Measurements from ENCODE around the gene C1orf87. TPM values are rescaled to one million over a fixed set of nuclear protein-coding genes. Genes with fewer than 3 reads are reported as not detected.
"Not testable (repeated sequence)": the region's sequence is repeated elsewhere in the genome, so short reads cannot be mapped to it uniquely, and the experiment has no call there.

Gene C1orf87
- total RNA-seq, 1 experiment from 2014 or later: not detected

DNA sequence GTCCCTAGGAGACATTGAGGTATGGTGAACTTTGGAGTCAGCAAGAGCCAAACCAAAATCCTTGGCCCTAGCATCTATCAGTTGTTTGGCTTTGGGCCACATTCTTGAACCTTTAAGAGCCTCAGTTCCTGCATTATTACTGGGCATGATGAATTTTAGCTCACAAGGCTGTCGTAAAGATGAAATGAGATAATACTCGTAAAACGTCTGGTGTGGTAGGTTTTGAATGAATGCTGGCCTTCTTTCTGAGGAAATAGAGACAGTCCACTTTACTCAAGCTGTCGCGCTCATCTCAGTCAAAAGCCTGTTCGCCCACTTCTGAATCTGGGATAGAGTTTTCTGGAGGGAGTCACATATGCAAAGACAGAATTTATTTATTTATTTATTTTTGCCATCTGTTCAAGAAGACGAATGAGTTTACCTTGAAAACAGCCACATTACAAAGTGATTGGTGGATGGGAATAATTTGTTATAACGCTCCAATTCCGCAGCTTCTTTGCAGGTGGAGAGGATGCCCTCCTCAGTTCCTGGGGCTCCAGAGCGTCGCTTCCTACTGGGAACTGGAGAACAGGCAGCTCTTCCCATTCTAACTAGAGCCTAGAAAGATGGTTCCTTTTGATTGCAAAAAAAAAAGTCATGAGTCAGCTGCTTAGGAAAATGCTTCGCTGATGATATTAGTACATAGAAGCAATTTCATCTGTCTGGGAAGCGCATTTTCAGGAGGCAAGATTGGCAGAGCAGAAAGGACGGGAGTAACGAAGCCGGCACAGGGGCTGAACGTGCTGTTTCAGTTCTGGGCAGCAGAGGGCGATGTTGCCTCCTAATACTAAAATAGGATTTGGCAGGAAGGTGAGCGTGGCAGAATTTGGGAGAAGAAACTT is 97.1 kb downstream of the C1orf87 start:
- DNase-seq (ENCODE audit: low read depth, low spot score): peak; percentile 61
- in situ Hi-C loops (cut with HindIII; ENCODE audit: low pct_unique_long_range_greater_than_20kb, low sequenced_read_pairs): no loop called here

DNA sequence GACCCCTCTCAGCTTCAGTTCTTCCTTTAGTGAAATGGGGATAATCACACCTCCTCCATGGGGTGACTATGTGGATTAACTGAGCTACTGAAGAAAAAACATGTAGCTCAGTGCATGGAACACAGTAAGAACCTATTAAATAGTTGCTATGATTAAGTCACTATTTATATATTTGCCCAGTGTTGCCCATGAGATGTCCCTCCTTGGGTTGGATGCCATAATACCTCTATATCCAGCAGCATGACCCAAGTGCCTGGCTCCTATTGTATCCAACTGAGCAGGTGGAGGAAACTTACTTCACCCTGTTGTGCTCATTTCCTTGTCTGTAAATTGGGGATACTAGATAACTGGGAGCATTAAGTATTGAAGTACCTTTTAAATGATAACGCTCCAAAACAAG is 99.9 kb downstream of the C1orf87 start:
- DNase-seq (ENCODE audit: low read depth, low spot score): no peak
- in situ Hi-C loops (cut with HindIII; ENCODE audit: low pct_unique_long_range_greater_than_20kb, low sequenced_read_pairs): no loop called here

DNA sequence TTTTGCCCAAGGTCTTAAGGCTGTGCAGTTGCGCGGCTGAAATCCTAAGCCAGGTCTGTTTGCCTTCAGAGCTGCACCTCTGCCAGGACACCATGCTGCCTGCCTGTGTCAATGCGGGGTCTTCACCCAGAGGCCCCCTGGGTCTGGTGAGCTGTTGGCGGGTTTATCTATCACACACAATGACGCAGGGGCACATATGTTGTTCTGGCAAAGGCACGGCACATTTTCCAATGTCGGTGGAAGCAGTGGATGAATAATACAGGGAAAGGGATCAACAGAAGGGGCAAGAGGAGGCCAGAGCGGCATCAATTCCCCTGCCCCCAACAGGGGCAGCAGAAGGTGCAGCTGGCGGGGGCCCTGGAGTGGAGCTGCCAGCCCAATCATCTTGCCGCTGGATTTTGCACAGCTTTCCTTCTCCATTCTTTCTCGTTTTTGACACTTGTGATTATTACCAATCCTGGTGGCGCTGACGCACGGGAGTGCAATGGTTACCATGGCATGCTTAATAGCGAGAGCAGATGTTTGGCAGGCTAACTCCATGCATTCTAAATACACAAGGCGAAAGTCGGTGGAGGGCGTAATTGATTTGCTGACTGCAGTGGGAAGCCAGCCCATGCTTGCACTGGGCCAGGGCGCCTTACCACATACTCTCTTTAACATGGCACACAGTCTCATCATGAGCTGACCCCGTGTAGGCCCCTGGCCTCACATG is 101.2 kb downstream of the C1orf87 start:
- in situ Hi-C loops (cut with HindIII; ENCODE audit: low pct_unique_long_range_greater_than_20kb, low sequenced_read_pairs): no loop called here
- no peak for DNase-seq (ENCODE audit: low read depth, low spot score)

DNA sequence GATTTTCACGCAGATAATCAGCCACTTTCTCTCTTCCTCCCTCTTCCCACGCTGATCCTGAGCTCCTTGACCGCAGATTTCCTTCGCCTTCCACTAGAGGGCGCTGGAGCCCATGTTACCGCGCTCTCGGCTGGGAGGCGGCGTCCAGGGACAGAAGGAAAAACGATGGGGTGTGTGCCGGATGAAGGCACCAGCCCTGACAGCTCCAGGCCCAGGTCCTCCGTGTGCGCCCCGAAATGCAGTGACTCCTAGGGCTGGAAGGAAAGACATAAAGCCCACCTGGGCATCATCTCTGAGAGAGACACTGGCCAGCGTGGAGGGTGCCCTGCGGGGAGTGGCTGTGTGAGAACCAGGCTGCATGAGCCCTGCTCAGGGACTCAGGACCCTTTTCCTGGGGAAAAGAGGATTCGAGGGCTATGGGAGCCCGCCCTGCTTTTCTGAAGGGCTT is 102.1 kb downstream of the C1orf87 start:
- peak; percentile 64 for DNase-seq (ENCODE audit: low read depth, low spot score)
- in situ Hi-C loops (cut with HindIII; ENCODE audit: low pct_unique_long_range_greater_than_20kb, low sequenced_read_pairs): no loop called here

DNA sequence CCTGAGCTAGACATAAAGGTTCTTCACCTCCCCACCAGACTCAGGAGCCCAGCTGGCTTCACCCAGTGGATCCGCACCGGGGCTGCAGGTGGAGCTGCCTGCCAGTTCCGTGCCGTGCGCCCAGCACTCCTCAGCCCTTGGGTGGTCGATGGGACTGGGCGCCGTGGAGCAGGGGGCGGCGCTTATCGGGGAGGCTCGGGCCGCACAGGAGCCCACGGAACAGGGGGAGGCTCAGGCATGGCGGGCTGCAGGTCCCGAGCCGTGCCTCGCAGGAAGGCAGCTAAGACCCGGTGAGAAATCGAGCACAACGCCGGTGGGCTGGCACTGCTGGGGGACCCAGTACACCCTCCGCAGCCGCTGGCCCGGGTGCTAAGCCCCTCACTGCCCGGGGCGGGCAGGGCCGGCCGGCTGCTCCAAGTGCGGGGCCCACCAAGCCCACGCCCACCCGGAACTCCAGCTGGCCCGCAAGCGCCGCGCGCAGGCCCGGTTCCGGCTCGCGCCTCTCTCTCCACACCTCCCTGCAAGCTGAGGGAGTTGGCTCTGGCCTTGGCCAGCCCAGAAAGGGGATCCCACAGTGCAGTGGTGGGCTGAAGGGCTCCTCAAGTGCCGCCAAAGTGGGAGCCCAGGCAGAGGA is 103.9 kb downstream of the C1orf87 start:
- DNase-seq (ENCODE audit: low read depth, low spot score); in situ Hi-C loops (cut with HindIII; ENCODE audit: low pct_unique_long_range_greater_than_20kb, low sequenced_read_pairs): not testable (repeated sequence)

DNA sequence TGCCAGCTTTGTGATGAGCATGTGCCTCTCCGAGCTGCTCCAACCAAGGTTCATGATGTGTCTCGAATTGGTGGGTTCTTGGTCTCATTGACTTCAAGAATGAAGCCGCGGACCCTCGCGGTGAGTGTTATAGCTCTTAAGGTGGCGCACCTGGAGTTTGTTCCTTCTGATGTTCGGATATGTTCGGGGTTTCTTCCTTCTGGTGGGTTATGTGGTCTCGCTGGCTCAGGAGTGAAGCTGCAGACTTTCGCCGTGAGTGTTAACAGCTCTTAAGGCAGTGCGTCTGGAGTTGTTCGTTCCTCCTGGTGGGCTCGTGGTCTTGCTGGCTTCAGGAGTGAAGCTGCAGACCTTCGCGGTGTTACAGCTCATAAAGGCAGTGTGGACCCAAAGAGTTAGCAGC is 104.8 kb downstream of the C1orf87 start:
- in situ Hi-C loops (cut with HindIII; ENCODE audit: low pct_unique_long_range_greater_than_20kb, low sequenced_read_pairs); DNase-seq (ENCODE audit: low read depth, low spot score): not testable (repeated sequence)

DNA sequence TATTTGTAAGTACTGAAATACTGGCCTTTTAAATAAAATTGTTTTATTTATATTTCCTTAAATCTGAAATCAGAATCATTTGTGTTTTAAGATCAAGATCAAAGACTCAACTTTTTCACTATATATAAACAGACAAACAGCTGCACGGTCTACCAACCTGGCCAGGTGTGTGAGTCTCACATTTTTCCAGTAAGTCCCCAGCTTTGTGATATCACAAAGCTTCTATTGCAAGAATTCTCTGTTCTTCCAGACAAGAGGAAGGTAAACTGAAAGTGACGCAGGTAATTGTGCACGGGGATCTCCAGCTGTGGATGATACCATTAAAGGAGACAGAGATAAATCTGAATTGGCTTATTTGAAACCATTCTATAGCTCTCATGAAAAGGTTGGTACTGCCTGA is 105.8 kb downstream of the C1orf87 start:
- in situ Hi-C loops (cut with HindIII; ENCODE audit: low pct_unique_long_range_greater_than_20kb, low sequenced_read_pairs): no loop called here
- DNase-seq (ENCODE audit: low read depth, low spot score): no peak

DNA sequence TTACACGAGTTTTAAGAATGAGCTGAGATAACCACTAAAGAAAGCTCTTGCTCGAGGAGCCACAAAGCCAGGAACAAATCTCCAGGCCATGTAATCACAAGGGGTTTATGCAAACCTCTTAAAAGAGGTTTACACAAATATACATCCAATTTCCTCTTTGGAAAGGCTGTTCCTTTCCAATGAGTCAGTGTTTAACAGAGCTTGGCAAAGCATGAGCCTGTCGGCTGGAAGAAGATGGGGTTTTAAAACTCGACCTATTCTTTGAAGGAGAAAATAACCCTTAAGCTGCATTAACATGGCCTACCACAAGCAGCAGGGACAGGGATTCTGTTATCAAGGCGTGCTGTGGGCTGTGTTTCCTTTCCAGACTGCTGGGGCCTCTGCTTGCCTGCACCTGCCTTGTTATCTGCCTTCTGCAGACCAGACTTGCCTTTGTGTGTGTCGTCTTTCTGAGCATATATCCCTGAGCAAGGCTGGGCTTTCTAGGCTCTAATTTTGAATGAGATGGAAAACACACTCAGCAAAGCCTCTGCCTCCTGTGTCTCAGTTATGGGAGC is 106.4 kb downstream of the C1orf87 start:
- DNase-seq (ENCODE audit: low read depth, low spot score): no peak
- in situ Hi-C loops (cut with HindIII; ENCODE audit: low pct_unique_long_range_greater_than_20kb, low sequenced_read_pairs): no loop called here

DNA sequence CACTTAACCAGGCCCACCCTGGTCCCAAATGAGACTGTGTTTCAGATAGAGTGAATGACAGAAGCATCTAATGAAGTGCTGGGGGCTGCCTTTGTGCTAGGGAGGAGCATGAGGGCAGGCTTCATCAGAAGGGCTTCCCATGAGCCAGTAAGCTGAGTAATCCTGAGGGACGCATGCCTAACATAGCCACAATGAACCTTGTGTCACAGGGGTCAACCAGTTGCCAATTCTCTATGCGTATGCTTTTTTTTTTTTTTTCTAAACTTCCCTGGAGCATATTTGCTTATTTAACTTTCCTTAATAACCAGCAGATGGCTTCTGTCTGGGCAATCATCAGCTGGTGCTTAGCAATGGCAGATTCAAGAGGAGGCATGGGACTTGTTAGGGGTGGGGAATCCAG is 121.5 kb downstream of the C1orf87 start:
- in situ Hi-C loops (cut with HindIII; ENCODE audit: low pct_unique_long_range_greater_than_20kb, low sequenced_read_pairs): no loop called here

DNA sequence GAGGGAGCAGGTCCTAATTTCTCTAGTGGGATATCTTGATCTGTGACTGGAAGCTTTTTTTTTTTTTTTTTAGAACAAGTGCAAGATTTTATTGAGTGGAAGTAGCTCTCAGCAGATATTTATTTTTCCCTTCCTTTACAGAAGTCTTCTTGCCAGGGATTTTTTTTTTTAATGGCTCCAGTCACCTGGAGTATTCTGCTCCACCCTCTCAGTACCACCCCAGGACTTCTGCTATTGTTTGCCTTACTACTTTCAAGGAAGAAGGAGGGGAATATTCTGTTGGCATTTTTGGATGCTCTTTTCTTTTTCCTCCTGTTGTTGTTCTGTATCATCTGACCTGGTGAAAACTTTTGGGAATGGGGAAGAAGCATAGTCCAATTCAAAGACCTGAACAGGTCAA is 123.9 kb downstream of the C1orf87 start:
- in situ Hi-C loops (cut with HindIII; ENCODE audit: low pct_unique_long_range_greater_than_20kb, low sequenced_read_pairs): no loop called here
- no peak for DNase-seq (ENCODE audit: low read depth, low spot score)

More for the DNA sequence above, 121.5 kb downstream of the C1orf87 start:
- no peak for DNase-seq (ENCODE audit: low read depth, low spot score)

DNA sequence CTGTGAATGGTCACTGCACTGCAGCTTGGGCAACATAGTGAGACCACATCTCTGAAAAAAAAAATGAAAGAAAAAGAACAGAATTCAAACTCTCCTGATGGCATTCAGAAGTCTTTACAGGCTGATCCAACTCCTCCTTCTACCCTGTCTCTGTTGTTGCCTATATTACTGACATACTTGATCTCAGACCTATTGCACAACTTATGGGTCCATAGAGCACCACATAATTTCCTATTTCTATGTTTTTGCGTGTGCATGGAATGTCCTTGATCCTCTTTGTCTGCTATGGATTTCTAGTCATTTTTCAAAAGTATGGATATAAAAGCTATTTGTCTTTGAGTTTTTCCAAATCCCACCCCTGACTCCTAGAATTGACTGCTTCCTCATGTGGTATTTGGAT is 124.6 kb downstream of the C1orf87 start:
- in situ Hi-C loops (cut with HindIII; ENCODE audit: low pct_unique_long_range_greater_than_20kb, low sequenced_read_pairs): no loop called here
- no peak for DNase-seq (ENCODE audit: low read depth, low spot score)

DNA sequence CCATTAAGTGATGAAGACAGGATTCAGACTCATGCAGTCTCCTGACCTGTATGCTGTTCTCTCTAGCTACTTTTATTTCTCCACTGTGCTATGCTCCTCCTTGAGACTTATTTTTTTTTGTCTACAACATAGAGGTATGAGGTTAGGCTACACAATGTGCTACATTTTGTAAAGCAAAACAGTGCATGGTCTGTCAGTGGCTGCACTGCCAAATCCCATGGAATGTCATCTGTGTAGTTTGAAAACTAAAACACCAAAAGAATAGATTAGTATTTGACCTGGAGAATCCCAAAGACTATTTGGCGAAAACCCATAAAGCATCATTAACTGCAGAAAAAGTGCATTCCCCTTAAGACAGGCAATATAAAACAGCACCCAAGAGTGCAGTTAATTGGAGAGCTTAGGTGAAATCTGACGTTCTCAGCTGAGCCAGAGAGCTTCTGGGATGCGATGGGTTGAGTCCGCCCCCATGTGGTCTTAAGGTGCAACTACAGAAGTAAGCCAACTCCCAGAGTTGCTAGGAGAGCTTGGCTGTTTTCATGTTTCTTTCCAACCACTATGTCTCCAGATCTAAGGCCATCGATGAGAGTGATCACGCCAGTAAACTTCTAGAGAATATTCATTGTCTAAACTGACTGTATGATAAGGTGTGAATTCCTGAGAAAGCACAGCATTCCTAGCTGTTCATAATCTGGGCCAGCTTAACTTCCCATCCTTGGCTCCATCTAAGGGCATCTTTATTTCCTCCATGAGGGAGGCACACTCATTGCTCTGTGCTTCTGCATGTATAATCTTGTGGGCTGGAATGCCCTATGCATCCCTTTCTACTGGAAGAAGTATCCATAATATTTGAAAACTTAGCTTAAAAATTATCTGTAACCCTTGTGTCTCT is 126.3 kb downstream of the C1orf87 start:
- peak; percentile 78 for DNase-seq (ENCODE audit: low read depth, low spot score)
- in situ Hi-C loops (cut with HindIII; ENCODE audit: low pct_unique_long_range_greater_than_20kb, low sequenced_read_pairs): no loop called here

DNA sequence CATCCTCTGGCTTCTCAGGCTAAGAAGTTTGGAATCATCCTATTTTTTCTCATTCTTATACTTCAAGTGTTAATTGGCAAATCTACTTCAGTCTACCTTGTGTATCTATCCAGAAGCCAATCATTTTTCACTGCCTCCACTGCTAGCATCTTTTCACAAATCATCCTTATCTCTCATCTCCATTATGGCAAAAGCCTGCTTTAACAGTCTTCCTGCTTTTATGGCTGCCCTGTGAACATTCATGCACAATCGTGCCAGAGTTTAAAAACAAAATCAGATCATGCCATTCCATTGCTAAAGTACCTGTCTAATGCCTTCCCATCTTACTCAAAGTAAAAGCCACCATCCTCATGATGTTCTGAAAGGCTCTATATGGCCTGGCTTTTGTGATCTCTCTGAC is 127.8 kb downstream of the C1orf87 start:
- DNase-seq (ENCODE audit: low read depth, low spot score): no peak
- in situ Hi-C loops (cut with HindIII; ENCODE audit: low pct_unique_long_range_greater_than_20kb, low sequenced_read_pairs): no loop called here

Small RNA genes lying within 50 kb of the gene (small RNA-seq; reads per million reads assigned to genes)
- gene RN7SL475P: 0 reads per million in 2 experiments

Other genes starting within 250 kb of the C1orf87 start
- gene CYP2J2, start 147.0 kb downstream of the C1orf87 start, total RNA-seq (2014; rRNA removed; shearing (Covaris generic)): 0.98 and 1.3 TPM in 2 replicates

All from SK-MEL-5 (cell line).